NCI-H82 treated with DMSO at 0.1 percent for 48 hours (cell line): Measurements from ENCODE around the gene RAB10.
"Not testable (repeated sequence)": the region's sequence is repeated elsewhere in the genome, so short reads cannot be mapped to it uniquely, and the experiment has no call there.

ENCODE experiments used
- DNase-seq: peaks from one replicate; lab custom pipeline; 2025; ENCODE audit not compliant: unreplicated experiment; lab: John Stamatoyannopoulos, UW

RAB10 gene

GRCh38 chr2:26086779-26087178, 52.9 kb downstream of the RAB10 start:
- no peak for DNase-seq

- DNase-seq: peak; percentile 24
Observed at GRCh38 chr2:26088038-26088643, 54.3 kb downstream of the RAB10 start.

- not testable (repeated sequence) for DNase-seq
Observed at GRCh38 chr2:26088931-26089330, 55.0 kb downstream of the RAB10 start.

- DNase-seq: no peak
Observed at GRCh38 chr2:26089337-26089736, 55.5 kb downstream of the RAB10 start.

- no peak for DNase-seq
Observed at GRCh38 chr2:26095758-26096157, 61.9 kb downstream of the RAB10 start.

- peak; percentile 81 for DNase-seq
Observed at GRCh38 chr2:26099933-26100332, 66.0 kb downstream of the RAB10 start.

- no peak for DNase-seq
Observed at GRCh38 chr2:26100384-26100783, 66.5 kb downstream of the RAB10 start.

- DNase-seq: no peak
Observed at GRCh38 chr2:26103752-26104151, 69.9 kb downstream of the RAB10 start.

GRCh38 chr2:26108701-26109100, 74.8 kb downstream of the RAB10 start:
- not testable (repeated sequence) for DNase-seq

- no peak for DNase-seq
Observed at GRCh38 chr2:26112201-26112600, 78.3 kb downstream of the RAB10 start.

- DNase-seq: no peak
Observed at GRCh38 chr2:26114151-26114550, 80.3 kb downstream of the RAB10 start.

GRCh38 chr2:26118682-26119081, 84.8 kb downstream of the RAB10 start:
- no peak for DNase-seq

- DNase-seq: no peak
Observed at GRCh38 chr2:26119521-26119920, 85.6 kb downstream of the RAB10 start.

- no peak for DNase-seq
Observed at GRCh38 chr2:26122630-26123029, 88.7 kb downstream of the RAB10 start.

GRCh38 chr2:26123426-26123825, 89.5 kb downstream of the RAB10 start:
- DNase-seq: no peak

GRCh38 chr2:26126074-26126473, 92.2 kb downstream of the RAB10 start:
- no peak for DNase-seq

GRCh38 chr2:26128176-26128575, 94.3 kb downstream of the RAB10 start:
- no peak for DNase-seq

GRCh38 chr2:26130763-26131162, 96.9 kb downstream of the RAB10 start:
- DNase-seq: no peak

GRCh38 chr2:26136451-26136850, 102.6 kb downstream of the RAB10 start:
- DNase-seq: no peak

GRCh38 chr2:26139269-26140183, 105.6 kb downstream of the RAB10 start:
- no peak for DNase-seq

GRCh38 chr2:26141145-26141769, 107.4 kb downstream of the RAB10 start:
- DNase-seq: no peak

GRCh38 chr2:26144031-26144430, 110.1 kb downstream of the RAB10 start:
- peak; percentile 21 for DNase-seq
